Calu3 (cell line): Measurements from ENCODE around the gene MRPL33. TPM values are rescaled to one million over a fixed set of nuclear protein-coding genes. Genes with fewer than 3 reads are reported as not detected.
A peak's percentile ranks its signal among the peaks of the same experiment; 100 is the strongest.

ENCODE experiments used
- BruUV-seq: library from RNA; stranded (reverse); fragments of 400-500 nt; replicated peaks from 2 replicates; lab custom pipeline; 2021; lab: Mats Ljungman, UMichigan
- CTCF ChIA-PET: fragments of 300-600 bp; sonication (Branson Sonifier 250); formaldehyde crosslinking; loops from one replicate; lab custom pipeline; 2022; ENCODE audit warnings: antibody characterized with exemption; lab: Charles Lee
- DNase-seq: peaks from one replicate; pipeline ENCODE4 v3.0.0; 2022
- H3K27ac Mint-ChIP-seq: one replicate; pipeline ENCODE4 v1.8.0; 2022; ENCODE audit warnings: mixed read lengths; ENCODE audit not compliant: unreplicated experiment
- H3K27me3 Mint-ChIP-seq: one replicate; pipeline ENCODE4 v1.8.0; 2022; ENCODE audit warnings: mixed read lengths; ENCODE audit not compliant: unreplicated experiment
- H3K36me3 Mint-ChIP-seq: one replicate; pipeline ENCODE4 v1.8.0; 2022; ENCODE audit warnings: mild to moderate bottlenecking, moderate library complexity, mixed read lengths; ENCODE audit not compliant: insufficient read depth, unreplicated experiment
- H3K4me1 Mint-ChIP-seq: one replicate; pipeline ENCODE4 v1.8.0; 2022; ENCODE audit warnings: mild to moderate bottlenecking, low read depth, mixed read lengths; ENCODE audit not compliant: unreplicated experiment
- H3K4me3 Mint-ChIP-seq: one replicate; pipeline ENCODE4 v1.8.0; 2022; ENCODE audit warnings: mild to moderate bottlenecking, low read depth, moderate library complexity, mixed read lengths; ENCODE audit not compliant: unreplicated experiment
- H3K9me3 Mint-ChIP-seq: one replicate; pipeline ENCODE4 v1.8.0; 2022; ENCODE audit warnings: low read depth, mixed read lengths; ENCODE audit not compliant: unreplicated experiment
- CTCF ChIP-seq: fragments of 200-600 bp; IDR thresholded peaks from one replicate; pipeline ENCODE4 v1.8.0; 2022; ENCODE audit warnings: antibody characterized with exemption; ENCODE audit not compliant: unreplicated experiment
- intact Hi-C: fragments of 100-400 bp; cut with micrococcal nuclease; formaldehyde crosslinking; loops from one replicate; pipeline ENCODE4 v1.10.0; 2022; ENCODE audit not compliant: unreplicated experiment
- total RNA-seq: library from RNA; stranded (reverse); gene quantifications from 2 replicates; pipeline ENCODE4 v1.2.3, GENCODE V29; 2022

MRPL33 gene
- total RNA-seq, 1 experiment from 2014 or later: 82.9 TPM

- DNase-seq: no peak
- intact Hi-C loops: loop anchor here (5.0 kb wide), 1 partner anchor 673 kb away; no protein-coding TSS in a partner anchor
- no peaks in the 10 kb centered on the region for H3K9me3 Mint-ChIP-seq
- CTCF ChIA-PET: interaction anchor here (0.9 to 2.6 kb wide), 7 partner anchors 12 to 728 kb away, joined by 3 to 47 read pairs (median 6); no protein-coding TSS in a partner anchor
- no peak overlapping the region for H3K27ac Mint-ChIP-seq
- no TSS peak for BruUV-seq
- no peaks in the 10 kb centered on the region for H3K27me3 Mint-ChIP-seq
- H3K36me3 Mint-ChIP-seq: peaks cover 6% of the 10 kb centered on the region
- H3K4me1 Mint-ChIP-seq: peaks cover 51% of the 10 kb centered on the region
- no peak for TF ChIP-seq CTCF
- H3K4me3 Mint-ChIP-seq: no peak overlapping the region
Measured at GRCh38 chr2:27724191-27724590, 47.3 kb upstream of the MRPL33 start.

- no peak overlapping the region for H3K4me3 Mint-ChIP-seq
- no peaks in the 10 kb centered on the region for H3K27me3 Mint-ChIP-seq
- H3K9me3 Mint-ChIP-seq: no peaks in the 10 kb centered on the region
- peaks cover 52% of the 10 kb centered on the region for H3K4me1 Mint-ChIP-seq
- intact Hi-C loops: loop anchor here (5.0 kb wide), 1 partner anchor 672 kb away; no protein-coding TSS in a partner anchor
- no peak for DNase-seq
- no TSS peak for BruUV-seq
- CTCF ChIA-PET: interaction anchor here (0.9 kb wide), 1 partner anchor 694 kb away, joined by 3 read pairs; no protein-coding TSS in a partner anchor
- no peak for TF ChIP-seq CTCF
- no peak overlapping the region for H3K27ac Mint-ChIP-seq
- H3K36me3 Mint-ChIP-seq: peaks cover under 1% of the 10 kb centered on the region
Measured at GRCh38 chr2:27724905-27725701, 46.4 kb upstream of the MRPL33 start.

GRCh38 chr2:27727257-27727656 lies 44.3 kb upstream of the MRPL33 start:
- no peak for DNase-seq

More at GRCh38 chr2:27727257-27727656, 44.3 kb upstream of the MRPL33 start:
- Mint-ChIP-seq H3K27ac (peak overlapping the region; percentile 48), H3K4me1 (peaks cover 51% of the 10 kb centered on the region), H3K4me3 (no peak overlapping the region), H3K36me3 (no peaks in the 10 kb centered on the region), H3K27me3 (no peaks in the 10 kb centered on the region), H3K9me3 (no peaks in the 10 kb centered on the region)
- CTCF ChIA-PET: interaction anchor here (0.7 kb wide), 1 partner anchor 8 kb away, joined by 4 read pairs; no protein-coding TSS in a partner anchor
- TF ChIP-seq CTCF: no peak
- no TSS peak for BruUV-seq
- intact Hi-C loops: no loop called here
